ENCODE results near the gene UNC13D.
A peak's percentile ranks its signal among the peaks of the same experiment; 100 is the strongest.

The UNC13D gene

DNA sequence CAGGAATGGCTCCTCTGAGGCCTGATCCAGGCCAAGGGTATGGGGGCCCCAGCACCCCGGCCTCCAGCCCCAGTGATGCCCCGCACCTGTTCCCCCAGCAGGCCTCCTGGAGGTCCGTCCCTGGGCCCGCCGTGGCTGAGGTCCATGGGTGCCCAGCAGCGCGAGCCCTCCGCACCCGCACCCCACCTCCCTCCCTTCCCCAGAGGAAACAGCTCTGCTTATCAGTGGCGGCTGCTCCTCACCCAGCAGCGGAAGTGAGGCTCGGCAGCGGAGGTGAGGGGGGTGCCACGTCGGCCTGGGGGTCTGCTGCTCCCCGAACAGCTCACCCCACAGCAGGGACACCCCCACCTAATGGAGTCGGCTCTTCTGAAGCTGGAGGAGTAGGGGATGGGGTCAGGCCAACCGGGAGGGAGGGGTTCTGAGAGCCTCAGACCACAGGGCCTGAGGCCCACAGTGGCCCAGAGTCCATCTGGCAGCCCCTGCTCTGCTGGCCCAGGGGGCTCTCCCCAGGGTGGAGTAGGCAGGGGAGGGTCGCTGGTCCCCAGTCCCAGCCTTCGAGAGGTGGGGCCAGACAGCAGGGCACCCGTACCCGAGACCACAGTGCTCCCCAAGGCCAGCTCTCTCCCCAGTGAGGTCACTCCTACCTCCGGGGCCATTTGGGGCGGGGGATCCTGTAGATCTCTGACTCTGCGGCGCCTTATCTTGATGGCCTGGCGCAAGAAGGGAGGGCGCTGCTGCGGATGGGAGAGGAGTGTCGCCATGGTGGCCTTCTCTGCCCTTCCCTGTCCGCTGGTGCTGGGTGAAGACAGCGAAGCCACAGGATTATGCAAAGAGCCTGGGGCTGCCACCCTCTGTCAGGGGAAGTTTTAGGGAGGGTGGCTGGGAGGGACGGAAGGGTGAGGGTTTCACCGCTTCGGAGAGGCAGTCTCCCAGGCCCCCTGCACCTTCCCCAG lies at the start of gene UNC13D:
TSS of gene UNC13D (minus strand) at position 828 of the 953 bp plus-strand sequence. CDS start at position 761, 67 bp downstream.
- H3K4me3 ChIP-seq (ENCODE audit: low read length) = peak within 1 kb of the TSS; percentile 44
- TF ChIP-seq, protein P1, sequence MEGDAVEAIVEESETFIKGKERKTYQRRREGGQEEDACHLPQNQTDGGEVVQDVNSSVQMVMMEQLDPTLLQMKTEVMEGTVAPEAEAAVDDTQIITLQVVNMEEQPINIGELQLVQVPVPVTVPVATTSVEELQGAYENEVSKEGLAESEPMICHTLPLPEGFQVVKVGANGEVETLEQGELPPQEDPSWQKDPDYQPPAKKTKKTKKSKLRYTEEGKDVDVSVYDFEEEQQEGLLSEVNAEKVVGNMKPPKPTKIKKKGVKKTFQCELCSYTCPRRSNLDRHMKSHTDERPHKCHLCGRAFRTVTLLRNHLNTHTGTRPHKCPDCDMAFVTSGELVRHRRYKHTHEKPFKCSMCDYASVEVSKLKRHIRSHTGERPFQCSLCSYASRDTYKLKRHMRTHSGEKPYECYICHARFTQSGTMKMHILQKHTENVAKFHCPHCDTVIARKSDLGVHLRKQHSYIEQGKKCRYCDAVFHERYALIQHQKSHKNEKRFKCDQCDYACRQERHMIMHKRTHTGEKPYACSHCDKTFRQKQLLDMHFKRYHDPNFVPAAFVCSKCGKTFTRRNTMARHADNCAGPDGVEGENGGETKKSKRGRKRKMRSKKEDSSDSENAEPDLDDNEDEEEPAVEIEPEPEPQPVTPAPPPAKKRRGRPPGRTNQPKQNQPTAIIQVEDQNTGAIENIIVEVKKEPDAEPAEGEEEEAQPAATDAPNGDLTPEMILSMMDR (conservative IDR thresholded peaks at IDR 0.05; ENCODE audit: low read depth, low read length) = no peak
- DNase-seq (ENCODE audit: low read depth) = no peak

DNA sequence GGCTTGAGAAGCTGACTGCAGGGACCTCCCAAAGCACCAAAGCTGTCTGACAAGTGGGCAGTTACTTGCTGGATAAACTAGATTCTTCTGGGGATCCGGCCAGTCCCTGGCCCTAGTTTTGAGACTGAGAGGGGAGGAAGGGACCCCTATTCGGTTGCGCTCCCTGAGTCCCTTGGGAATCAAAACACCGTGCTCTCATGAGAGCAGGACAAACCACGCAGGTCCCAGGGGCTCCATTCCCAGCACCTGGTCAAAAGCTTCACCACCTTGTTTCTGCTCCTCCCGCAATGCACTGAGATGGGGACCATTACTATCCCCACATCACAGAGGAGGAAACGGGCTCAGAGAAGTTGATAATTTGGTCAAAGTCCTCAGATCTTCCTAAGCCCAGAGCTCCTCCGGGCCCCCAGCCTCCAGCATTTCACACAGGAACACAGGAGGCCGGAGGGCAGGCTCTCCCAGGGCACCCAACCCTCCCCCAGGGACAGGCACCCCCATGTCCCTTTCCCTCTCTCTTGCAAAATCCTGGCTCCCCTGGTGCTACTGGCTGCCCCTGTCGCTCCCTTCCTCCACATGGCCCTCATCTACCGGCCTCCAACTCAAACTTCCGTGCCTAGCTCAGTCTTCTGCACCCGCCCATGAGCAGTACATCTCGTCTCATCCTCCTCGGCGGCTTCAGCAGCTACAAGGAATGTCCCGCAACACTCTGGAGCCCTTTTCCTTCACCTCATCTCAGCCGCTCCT lies 49.3 kb upstream of the UNC13D start:
- DNase-seq (ENCODE audit: low read depth) = no peak
- TF ChIP-seq, protein P1 (conservative IDR thresholded peaks at IDR 0.05; ENCODE audit: low read depth, low read length) = no peak
- H3K4me3 ChIP-seq (ENCODE audit: low read length) = no peak overlapping the region

DNA sequence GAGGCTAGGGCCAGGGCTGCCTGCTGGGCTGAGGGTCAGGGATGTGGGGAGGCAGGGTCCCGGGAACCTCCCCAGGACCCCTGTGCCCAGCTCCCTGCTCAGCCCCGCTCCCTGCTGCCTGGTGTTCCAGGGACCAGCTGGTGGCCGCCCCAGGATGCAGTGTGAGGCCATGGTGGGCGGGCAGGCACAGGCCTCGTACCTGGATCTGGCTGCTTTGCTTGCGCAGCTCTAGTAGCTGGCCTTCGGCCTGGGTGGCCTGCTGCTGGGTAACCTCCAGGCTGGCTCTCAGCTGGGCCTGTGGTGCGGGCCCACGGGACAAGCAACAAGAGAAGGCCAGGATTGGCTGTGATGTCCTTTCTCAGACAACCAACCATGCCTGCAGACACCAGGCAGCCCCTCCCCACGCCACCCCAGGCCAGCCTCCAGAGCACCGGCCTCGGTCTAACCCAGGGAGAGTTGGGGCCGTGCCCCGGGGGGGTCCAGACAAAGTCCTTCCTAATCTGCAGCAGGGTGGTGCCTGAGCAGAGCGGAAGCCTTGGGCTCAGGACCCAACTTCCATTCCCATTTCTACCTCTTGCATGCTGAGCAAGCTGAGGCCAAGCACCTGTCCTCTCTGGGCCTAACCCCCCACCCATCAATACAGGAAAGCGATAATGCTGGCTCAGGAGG lies 48.5 kb upstream of the UNC13D start:
- TF ChIP-seq, protein P1 (conservative IDR thresholded peaks at IDR 0.05; ENCODE audit: low read depth, low read length) = no peak
- DNase-seq (ENCODE audit: low read depth) = no peak
- H3K4me3 ChIP-seq (ENCODE audit: low read length) = no peak overlapping the region

DNA sequence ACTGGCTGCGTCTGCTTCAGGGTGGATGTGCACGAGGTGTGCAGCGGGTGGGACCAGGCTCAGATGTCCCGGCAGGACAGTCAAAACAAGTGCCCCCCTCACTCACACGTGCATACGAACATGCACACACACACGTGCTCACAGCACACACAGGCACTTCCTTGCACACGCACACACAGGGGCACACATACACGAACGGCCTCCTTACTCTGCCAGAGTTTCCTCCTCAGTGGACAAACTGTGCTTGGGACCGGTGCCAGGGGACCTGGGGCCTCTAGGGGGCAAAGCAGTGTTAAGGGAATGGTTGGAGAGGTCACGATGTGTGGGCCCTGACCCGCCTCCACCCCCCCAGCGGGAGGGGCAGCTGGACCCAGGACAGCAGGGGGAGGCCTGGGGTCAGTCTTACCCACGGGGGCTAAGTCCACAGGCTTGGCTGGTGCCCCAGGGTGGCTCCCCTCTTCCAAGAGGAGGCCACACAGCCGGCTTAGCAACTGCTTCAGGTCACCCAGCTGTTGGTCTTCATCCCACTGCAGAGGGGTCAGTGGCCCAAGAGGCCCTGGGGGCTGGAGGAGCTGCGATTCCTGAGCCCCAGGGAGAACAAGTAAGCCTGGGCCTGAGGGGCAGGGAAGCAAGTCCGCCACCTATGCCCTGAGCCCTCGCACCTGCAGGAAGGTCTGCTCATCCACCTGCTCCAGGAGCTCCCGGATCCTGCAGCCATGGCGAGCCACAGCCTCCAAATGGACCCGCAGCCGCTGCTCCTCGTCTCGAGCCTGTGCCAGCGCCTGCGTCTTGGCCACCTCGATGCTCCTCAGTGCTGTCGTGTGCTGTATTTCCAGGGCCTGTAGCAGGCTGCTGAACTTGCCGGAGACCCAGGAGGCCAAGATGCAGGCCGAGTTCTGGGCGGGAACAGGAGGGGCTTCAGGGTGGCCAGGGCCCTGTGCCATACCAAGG lies 47.7 kb upstream of the UNC13D start:
- no peak for DNase-seq (ENCODE audit: low read depth)
- TF ChIP-seq, protein P1 (conservative IDR thresholded peaks at IDR 0.05; ENCODE audit: low read depth, low read length) = peak; percentile 2
- H3K4me3 ChIP-seq (ENCODE audit: low read length) = no peak overlapping the region

- no peak for DNase-seq (ENCODE audit: low read depth)
- TF ChIP-seq, protein P1 (conservative IDR thresholded peaks at IDR 0.05; ENCODE audit: low read depth, low read length) = no peak
- H3K4me3 ChIP-seq (ENCODE audit: low read length) = no peak overlapping the region
Measured at GRCh38 chr17:75891022-75891604, 46.9 kb upstream of the UNC13D start.

DNA sequence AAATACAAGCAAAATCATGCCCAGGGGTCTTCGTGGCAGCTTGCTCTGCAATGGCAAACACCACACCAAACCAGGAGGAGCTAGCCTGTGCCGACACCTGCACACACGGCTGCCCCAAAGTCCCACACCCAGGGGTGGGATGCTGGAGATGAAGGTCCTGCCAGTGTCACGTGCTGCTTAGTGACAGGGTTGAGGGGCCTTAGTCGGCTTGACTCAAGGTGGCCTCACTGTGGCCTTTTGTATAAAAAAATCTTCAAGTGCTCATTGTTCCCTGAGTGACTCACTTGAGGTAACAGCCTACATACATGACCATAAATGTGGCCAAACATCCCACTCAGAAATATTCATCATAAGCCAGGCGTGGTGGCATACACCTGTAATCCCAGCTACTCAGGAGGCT lies 45.2 kb upstream of the UNC13D start:
- H3K4me3 ChIP-seq (ENCODE audit: low read length) = no peak overlapping the region
- TF ChIP-seq, protein P1 (conservative IDR thresholded peaks at IDR 0.05; ENCODE audit: low read depth, low read length) = no peak
- no peak for DNase-seq (ENCODE audit: low read depth)
